Smooth muscle cell of the brain vasculature (primary cell): Measurements from ENCODE around the gene KLHL30.

Experiments used
- DNase-seq: peaks from one replicate; pipeline ENCODE4 v3.0.0-alpha.2; 2012; ENCODE audit warnings: low read depth, low spot score

Gene KLHL30

GRCh38 chr2:238117199-238118154, 21.0 kb upstream of the KLHL30 start:
- no peak for DNase-seq

GRCh38 chr2:238119756-238120462, 18.6 kb upstream of the KLHL30 start:
- DNase-seq = no peak

GRCh38 chr2:238120463-238121298, 17.8 kb upstream of the KLHL30 start:
- DNase-seq = no peak

GRCh38 chr2:238121511-238122286, 16.8 kb upstream of the KLHL30 start:
- DNase-seq = no peak

GRCh38 chr2:238122287-238123217, 15.9 kb upstream of the KLHL30 start:
- DNase-seq = no peak

GRCh38 chr2:238123218-238123971, 15.1 kb upstream of the KLHL30 start:
- no peak for DNase-seq

- no peak for DNase-seq
These were observed 14.4 kb upstream of the KLHL30 start for GRCh38 chr2:238123991-238124470.

GRCh38 chr2:238124488-238125126, 13.9 kb upstream of the KLHL30 start:
- DNase-seq = no peak

GRCh38 chr2:238125127-238125885, 13.2 kb upstream of the KLHL30 start:
- DNase-seq = no peak

- no peak for DNase-seq
These were observed 12.1 kb upstream of the KLHL30 start for GRCh38 chr2:238126338-238126737.

- no peak for DNase-seq
These were observed 11.7 kb upstream of the KLHL30 start for GRCh38 chr2:238126775-238127164.

GRCh38 chr2:238127165-238128060, 11.1 kb upstream of the KLHL30 start:
- DNase-seq = peak; percentile 15

- no peak for DNase-seq
These were observed 10.4 kb upstream of the KLHL30 start for GRCh38 chr2:238128061-238128440.

GRCh38 chr2:238128534-238129001, 9.9 kb upstream of the KLHL30 start:
- no peak for DNase-seq

- DNase-seq = no peak
These were observed 9.1 kb upstream of the KLHL30 start for GRCh38 chr2:238129166-238130010.
